Hindlimb muscle (tissue), 1 donor: ENCODE measurements around the gene GASK1B. TPM values are rescaled to one million over a fixed set of nuclear protein-coding genes. Genes with fewer than 3 reads are reported as not detected.

ENCODE experiments used
- DNase-seq: peaks from one replicate; pipeline ENCODE4 v3.0.0-alpha.2; 2013
- polyA plus RNA-seq: library from polyadenylated mRNA; unstranded; fragments of 120-200 nt; gene quantifications from one replicate; pipeline ENCODE4 v1.2.1, GENCODE V29; 2013; ENCODE audit not compliant: insufficient read length

Gene GASK1B
- 61.3 TPM for polyA plus RNA-seq

DNA sequence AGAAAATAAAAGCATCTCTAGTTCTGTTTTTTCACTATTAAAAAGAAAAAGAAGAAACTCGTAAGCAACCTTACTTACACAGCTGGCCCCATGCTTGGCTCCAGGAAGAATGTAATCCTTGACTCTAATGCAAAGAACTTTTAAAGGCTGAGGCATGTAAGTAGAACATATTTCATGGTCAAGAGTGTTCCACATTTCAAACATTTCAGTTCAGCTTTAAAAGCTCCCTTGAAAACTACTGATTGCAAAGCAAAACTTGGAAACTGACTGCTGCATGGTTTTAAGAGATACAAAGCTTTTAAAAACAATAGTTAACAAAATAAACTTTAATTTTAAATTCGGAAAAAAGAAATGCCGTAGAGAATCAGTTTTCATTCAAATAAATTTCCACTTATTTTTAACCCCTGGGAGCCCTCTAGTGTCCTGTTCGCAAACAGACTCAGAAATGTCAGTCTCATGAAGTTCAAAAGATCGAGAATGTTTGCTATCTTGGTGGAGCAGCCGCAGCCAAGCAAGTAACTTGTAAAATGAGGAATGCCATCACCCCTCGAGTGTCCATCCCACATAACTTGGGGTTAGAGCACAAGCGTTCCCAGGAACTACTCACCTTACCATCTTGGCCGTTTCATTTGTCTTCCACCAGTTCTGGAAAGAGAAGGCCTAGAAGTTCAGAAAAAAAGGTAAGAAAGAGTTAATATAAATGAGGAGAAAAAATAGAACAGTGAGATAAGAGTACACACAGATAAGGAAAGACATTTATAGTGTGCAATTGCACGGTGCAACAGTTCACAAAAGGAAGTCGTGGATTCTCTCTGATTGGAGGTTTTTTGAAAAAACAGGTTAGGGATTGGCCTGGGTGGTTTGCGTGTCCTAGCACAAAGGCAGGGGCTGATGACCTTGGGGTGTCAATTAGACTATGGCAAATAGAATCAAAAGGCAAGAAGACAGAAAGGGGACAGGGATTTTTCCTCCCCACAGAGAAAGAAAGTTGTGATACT, at the start of gene GASK1B:
Gene GASK1B, minus strand, starts transcription at position 765 of the 998 bp plus-strand sequence. CDS start 1,650 bp downstream, outside the sequence.
- no peak for DNase-seq

GRCh38 chr4:158219623-158220022, 46.8 kb upstream of the GASK1B start:
- DNase-seq: no peak

DNA sequence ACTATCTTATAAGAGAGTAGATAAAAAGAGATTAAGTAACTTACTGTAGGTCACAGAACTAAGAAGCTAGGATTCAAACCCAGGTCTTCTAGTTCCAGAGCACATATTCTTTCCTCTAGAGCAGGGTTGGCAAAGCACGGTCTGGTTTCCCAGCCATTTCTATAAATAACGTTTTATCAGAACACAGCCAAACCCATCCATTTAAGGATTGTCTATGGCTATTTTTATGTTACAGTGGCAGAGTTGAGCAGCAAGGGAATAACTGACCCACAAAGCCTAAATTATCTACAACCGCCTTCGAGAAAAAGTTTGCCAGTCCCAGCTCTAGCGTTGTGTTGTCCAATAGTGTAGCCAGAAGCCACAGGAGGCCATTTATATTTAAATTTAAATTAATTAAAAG, 44.9 kb upstream of the GASK1B start:
- no peak for DNase-seq

GRCh38 chr4:158214856-158215255, 42.0 kb upstream of the GASK1B start:
- no peak for DNase-seq

- DNase-seq: no peak
Observed at GRCh38 chr4:158213466-158213865, 40.6 kb upstream of the GASK1B start.

- no peak for DNase-seq
Observed at GRCh38 chr4:158211222-158211621, 38.4 kb upstream of the GASK1B start.

- DNase-seq: peak; percentile 79
Observed at GRCh38 chr4:158209825-158210807, 37.3 kb upstream of the GASK1B start, which contains the start of gene TMEM144. Gene TMEM144 (plus strand): TSS chr4:158210486. CDS start chr4:158212668, 2,182 bp downstream.

DNA sequence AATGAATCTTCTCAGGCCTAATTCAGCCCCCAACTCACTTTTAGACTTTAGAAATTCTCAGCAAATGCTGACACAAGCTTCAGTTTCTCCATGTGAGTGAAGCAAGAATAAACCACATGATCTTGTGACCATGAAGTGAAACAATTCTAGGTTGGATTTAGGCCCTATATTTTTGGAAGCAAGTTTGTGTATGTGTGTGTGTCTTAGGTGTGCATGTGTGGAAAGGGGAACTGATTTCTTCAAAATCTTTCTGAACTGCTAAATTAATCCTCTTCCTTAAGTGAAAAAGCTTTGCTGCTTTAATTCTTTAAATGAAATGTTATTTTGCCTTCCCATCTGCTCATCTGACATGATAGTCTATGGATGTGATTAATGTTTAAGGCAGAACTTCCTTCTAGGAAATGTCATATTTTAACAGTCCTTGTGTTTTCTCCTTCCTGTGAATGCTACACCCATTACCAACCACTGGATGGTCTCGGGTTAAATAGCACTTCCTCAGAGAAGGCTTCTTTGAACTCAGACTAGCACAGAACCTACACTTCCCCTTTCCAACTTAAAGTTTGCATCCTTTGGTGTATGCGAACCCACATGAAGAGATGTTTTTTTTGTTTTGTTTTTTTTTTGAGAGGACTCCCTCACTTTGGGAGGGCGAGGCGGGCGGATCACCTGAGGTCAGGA, 36.3 kb upstream of the GASK1B start:
- DNase-seq: no peak

DNA sequence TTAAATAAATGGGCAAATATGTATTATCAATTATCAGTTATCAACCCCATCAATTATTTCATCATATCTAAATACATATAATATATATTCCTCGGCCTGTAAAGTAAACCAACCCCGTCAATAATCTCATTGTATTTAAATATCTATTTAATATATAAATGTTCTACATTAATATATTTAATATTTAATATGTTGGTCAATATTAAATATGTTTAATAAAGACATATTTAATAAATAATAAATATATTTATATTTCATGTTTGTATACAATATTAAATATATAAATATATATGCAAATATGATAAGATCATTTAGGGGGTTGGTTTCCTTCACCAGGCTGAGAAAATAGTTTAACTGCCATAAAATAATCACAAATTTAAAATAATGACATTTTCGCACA, 31.1 kb upstream of the GASK1B start:
- no peak for DNase-seq

DNA sequence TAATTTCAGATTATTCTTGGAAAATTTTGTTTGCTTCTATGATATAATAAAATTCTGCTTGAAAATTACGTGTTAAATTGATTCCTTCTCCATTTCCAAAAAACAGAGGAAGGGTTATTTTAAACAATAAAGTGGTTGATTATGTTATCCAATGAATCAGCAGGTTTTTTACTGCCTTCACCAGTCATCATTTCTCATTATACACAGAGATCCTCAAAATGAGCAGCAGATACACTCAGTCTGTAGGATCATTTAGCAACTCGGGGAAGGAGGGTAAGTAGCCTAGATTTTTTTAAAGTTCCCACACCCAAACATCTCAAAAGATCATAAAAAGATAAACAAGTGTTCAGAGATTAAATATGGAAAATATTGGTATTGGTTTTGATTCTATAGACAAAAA, 30.6 kb upstream of the GASK1B start:
- no peak for DNase-seq

- no peak for DNase-seq
Observed at GRCh38 chr4:158202481-158202880, 29.7 kb upstream of the GASK1B start.

DNA sequence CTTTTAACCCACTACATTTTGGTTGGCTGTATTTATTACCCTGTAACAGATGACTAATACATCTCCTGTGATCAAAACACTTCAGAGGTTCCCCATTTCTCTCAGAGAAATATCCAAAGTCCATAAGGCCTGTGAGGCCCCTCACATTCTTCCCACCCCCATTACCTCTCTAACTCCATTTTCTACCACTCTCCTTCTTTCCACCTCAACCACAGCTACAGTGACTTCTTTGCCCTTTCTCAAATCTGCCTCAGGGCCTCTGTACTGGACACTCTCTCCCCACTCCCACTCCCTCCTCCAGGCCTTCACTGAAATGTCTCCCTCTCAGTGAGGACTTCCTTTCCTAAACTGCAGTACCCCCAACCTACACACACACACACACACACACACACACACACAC, 29.1 kb upstream of the GASK1B start:
- no peak for DNase-seq

- DNase-seq: no peak
Observed at GRCh38 chr4:158201322-158201721, 28.5 kb upstream of the GASK1B start.

DNA sequence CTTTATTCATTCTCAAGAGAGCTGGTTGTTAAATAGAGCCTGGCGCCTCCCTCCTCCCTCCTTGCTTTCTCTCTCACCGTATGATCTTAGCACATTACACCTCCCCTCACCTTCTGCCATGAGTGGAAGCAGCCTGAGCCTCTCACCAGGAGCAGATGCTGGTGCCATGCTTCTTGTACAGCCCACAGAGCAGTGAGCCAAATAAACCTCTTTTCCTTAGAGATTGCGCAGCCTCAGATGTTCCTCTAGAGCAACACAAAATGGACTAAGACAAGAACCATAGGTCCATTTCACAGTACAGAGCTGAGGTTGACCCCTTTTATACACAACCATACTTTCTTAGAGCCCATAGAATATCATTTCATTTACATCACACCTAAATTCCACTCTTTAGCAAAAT, 27.4 kb upstream of the GASK1B start:
- DNase-seq: no peak

- no peak for DNase-seq
Observed at GRCh38 chr4:158197194-158197776, 24.5 kb upstream of the GASK1B start.

DNA sequence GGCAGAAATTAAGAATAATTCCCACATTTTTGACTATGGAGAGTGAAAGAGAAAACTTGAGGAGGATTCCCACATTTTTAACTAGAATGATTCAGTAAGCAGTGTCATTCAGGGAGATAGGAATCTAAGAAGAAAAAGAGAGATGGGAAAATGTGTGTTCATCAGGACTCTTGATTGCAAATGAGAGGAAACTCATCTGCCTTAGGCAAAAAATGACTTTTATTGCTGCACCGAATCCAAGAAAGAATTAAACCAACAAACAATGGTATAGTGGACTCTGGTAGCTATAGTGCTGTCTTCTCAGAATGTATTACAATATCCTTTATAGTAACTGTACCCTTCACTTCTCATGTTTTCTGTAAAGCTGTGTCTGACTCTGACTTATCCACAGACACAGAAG, 22.5 kb upstream of the GASK1B start:
- no peak for DNase-seq

- no peak for DNase-seq
Observed at GRCh38 chr4:158193171-158193749, 20.4 kb upstream of the GASK1B start.

- no peak for DNase-seq
Observed at GRCh38 chr4:158192439-158193158, 19.8 kb upstream of the GASK1B start.

- no peak for DNase-seq
Observed at GRCh38 chr4:158190718-158191117, 17.9 kb upstream of the GASK1B start.

GRCh38 chr4:158189422-158189821, 16.6 kb upstream of the GASK1B start:
- no peak for DNase-seq

GRCh38 chr4:158186815-158187214, 14.0 kb upstream of the GASK1B start:
- DNase-seq: no peak
